Liver (tissue), 9 donors: Measurements from ENCODE around the gene RBM33. TPM values are rescaled to one million over a fixed set of nuclear protein-coding genes. Genes with fewer than 3 reads are reported as not detected.

Experiments used
- DNase-seq: peaks from one replicate; pipeline ENCODE4 v3.0.0-alpha.2; 2017; ENCODE audit warnings: low spot score
- H3K27ac ChIP-seq, 2 donors: one replicate each; pipeline ENCODE4 v1.7.0; 2013; ENCODE audit warnings: inconsistent platforms in 2 of 2, low read length in 2 of 2, control low read depth in 1 of 2, low read depth in 1 of 2, mild to moderate bottlenecking in 1 of 2
- H3K27me3 ChIP-seq, 4 donors: one replicate each; pipeline versions ENCODE4 v1.6.1 to v1.7.0; 2013; ENCODE audit warnings: low read length in 3 of 4, inconsistent platforms in 1 of 4, mild to moderate bottlenecking in 1 of 4, moderate library complexity in 1 of 4; ENCODE audit not compliant: control insufficient read depth in 4 of 4, insufficient read depth in 4 of 4
- H3K36me3 ChIP-seq, 4 donors: one replicate each; pipeline versions ENCODE4 v1.6.1 to v1.7.0; 2013; ENCODE audit warnings: low read length in 3 of 4, mild to moderate bottlenecking in 3 of 4, low read depth in 1 of 4, moderate library complexity in 1 of 4; ENCODE audit not compliant: control insufficient read depth in 4 of 4, insufficient read depth in 3 of 4
- H3K4me1 ChIP-seq, 4 donors: one replicate each; pipeline versions ENCODE4 v1.6.1 to v1.7.0; 2013; ENCODE audit warnings: low read length in 3 of 4, mild to moderate bottlenecking in 3 of 4, moderate library complexity in 1 of 4; ENCODE audit not compliant: control insufficient read depth in 4 of 4, insufficient read depth in 4 of 4
- H3K4me3 ChIP-seq, 3 donors: one replicate each; pipeline versions ENCODE4 v1.6.1 to v1.7.0; 2013; ENCODE audit warnings: low read length in 3 of 3, control low read depth in 1 of 3, low read depth in 1 of 3, mild to moderate bottlenecking in 1 of 3
- H3K9ac ChIP-seq, 2 donors: one replicate each; pipeline ENCODE4 v1.7.0; 2013; ENCODE audit warnings: low read length in 2 of 2, mild to moderate bottlenecking in 2 of 2, moderate library complexity in 2 of 2, control low read depth in 1 of 2, low read depth in 1 of 2
- H3K9me3 ChIP-seq, 4 donors: one replicate each; pipeline versions ENCODE4 v1.6.1 to v1.7.0; 2013; ENCODE audit warnings: low read length in 3 of 4; ENCODE audit not compliant: control insufficient read depth in 4 of 4
- CTCF ChIP-seq: fragments of 150-350 bp; IDR thresholded peaks from 2 replicates; pipeline ENCODE4 v1.5.1; 2017; ENCODE audit warnings: improper control_type of control experiment, low read depth, low read length; ENCODE audit not compliant: missing input control
- FOXA1 ChIP-seq: IDR thresholded peaks from 2 replicates; pipeline ENCODE4 v1.6.1; 2016; ENCODE audit warnings: antibody characterized with exemption
- FOXA2 ChIP-seq: IDR thresholded peaks from 2 replicates; pipeline ENCODE4 v1.6.1; 2016; ENCODE audit warnings: antibody characterized with exemption
- GABPA ChIP-seq, 2 donors: IDR thresholded peaks in 1 of 2; conservative IDR thresholded peaks in 1 of 2; 2 replicates each; pipeline ENCODE4 v1.6.1; 2016; ENCODE audit warnings: antibody characterized with exemption in 2 of 2, mild to moderate bottlenecking in 1 of 2, moderate library complexity in 1 of 2
- HNF4A ChIP-seq, 2 donors: conservative IDR thresholded peaks; 2 replicates each; pipeline ENCODE4 v1.6.1; 2016; ENCODE audit warnings: antibody characterized with exemption in 2 of 2, mild to moderate bottlenecking in 2 of 2
- HNF4G ChIP-seq: IDR thresholded peaks from 2 replicates; pipeline ENCODE4 v1.6.1; 2016; ENCODE audit warnings: antibody characterized with exemption
- JUND ChIP-seq, 2 donors: IDR thresholded peaks; 2 replicates each; pipeline ENCODE4 v1.6.1; 2016; ENCODE audit warnings: antibody characterized with exemption in 2 of 2
- MAX ChIP-seq: IDR thresholded peaks from 2 replicates; pipeline ENCODE4 v1.6.1; 2016; ENCODE audit warnings: antibody characterized with exemption
- NR2F2 ChIP-seq: IDR thresholded peaks from 2 replicates; pipeline ENCODE4 v1.6.1; 2016; ENCODE audit warnings: antibody characterized with exemption
- RAD21 ChIP-seq, 2 donors: IDR thresholded peaks; 2 replicates each; pipeline ENCODE4 v1.6.1; 2016; ENCODE audit warnings: antibody characterized with exemption in 2 of 2, mild to moderate bottlenecking in 2 of 2
- RXRA ChIP-seq, 2 donors: IDR thresholded peaks; 2 replicates each; pipeline ENCODE4 v1.6.1; 2017 to 2018; ENCODE audit warnings: antibody characterized with exemption in 2 of 2, mild to moderate bottlenecking in 1 of 2
- SP1 ChIP-seq: IDR thresholded peaks from 2 replicates; pipeline ENCODE4 v1.6.1; 2018; ENCODE audit warnings: antibody characterized with exemption, mild to moderate bottlenecking
- TAF1 ChIP-seq: conservative IDR thresholded peaks from 2 replicates; pipeline ENCODE4 v1.6.1; 2016; ENCODE audit warnings: antibody characterized with exemption, mild to moderate bottlenecking
- YY1 ChIP-seq: IDR thresholded peaks from 2 replicates; pipeline ENCODE4 v1.6.1; 2016; ENCODE audit warnings: antibody characterized with exemption, mild to moderate bottlenecking
- WGBS: extraction: QIAGEN DNeasy Blood & Tissue Kit; methylation state at CpG from one replicate; pipeline ENCODE4 v1.1.7; 2013; 5-methylcytosine and 5-hydroxymethylcytosine counted together
- polyA plus RNA-seq, 2 donors: library from polyadenylated mRNA; stranded (reverse) in 1 of 2; unstranded in 1 of 2; fragments of 200-250 nt in 1 of 2; fragments of >200 nt in 1 of 2; fragmentation: Nextera tagmentation in 1 of 2; extraction: Ambion mirVana in 1 of 2; gene quantifications; one replicate each; pipeline versions ENCODE4 v1.2.1 to v1.2.3, GENCODE V29; 2013 to 2015
- total RNA-seq, 2 donors: library from RNA; depleted of rRNA; stranded (reverse); fragments of >200 nt; gene quantifications; one replicate each; pipeline ENCODE4 v1.2.3, GENCODE V29; 2014
- TF ChIP-seq, protein P1 (sequence below): IDR thresholded peaks from 2 replicates; pipeline ENCODE4 v1.6.1; 2016; ENCODE audit warnings: antibody characterized with exemption
- TF ChIP-seq, protein P2 (sequence below): IDR thresholded peaks from 2 replicates; pipeline ENCODE4 v1.6.1; 2016; ENCODE audit warnings: antibody characterized with exemption, mild to moderate bottlenecking
- donor health status: healthy.
- donor health status: healthy.
- donor health status: healthy.
- donor health status: healthy.
- donor health status: healthy.

The RBM33 gene
- total and polyA plus RNA-seq, 4 donors, result 7.8 to 48.9 (median 28.2) TPM

GRCh38 chr7:155692317-155692716 lies 47.9 kb downstream of the RBM33 start (continued):
- TF ChIP-seq HNF4A (conservative IDR thresholded peaks at IDR 0.05) (no peak), HNF4G (no peak), CTCF (no peak), JUND (IDR thresholded peaks at IDR 0.05) (no peak), MAX (no peak)

- Histone ChIP-seq H3K4me3 (no peak overlapping the region), H3K9ac (no peak overlapping the region), H3K4me1 (peaks cover 4 to 12% (median 6%) of the 10 kb centered on the region in 4 donors), H3K9me3 (no peaks in the 10 kb centered on the region), H3K36me3 (no peaks in the 10 kb centered on the region), H3K27ac (no peak overlapping the region), H3K27me3 (no peaks in the 10 kb centered on the region)
- WGBS, result 95% methylated on average over 5 of the region's 5 CpGs
- TF ChIP-seq GABPA (IDR thresholded peaks at IDR 0.05 in 1 of 2, conservative IDR thresholded peaks at IDR 0.05 in 1 of 2), result no peak
- no peak for TF ChIP-seq RAD21 (IDR thresholded peaks at IDR 0.05)
- no peak for TF ChIP-seq TAF1
- no peak for TF ChIP-seq FOXA1
- TF ChIP-seq SP1, result no peak
- DNase-seq, result no peak
Observed at GRCh38 chr7:155693826-155694225, 49.4 kb downstream of the RBM33 start.

DNA sequence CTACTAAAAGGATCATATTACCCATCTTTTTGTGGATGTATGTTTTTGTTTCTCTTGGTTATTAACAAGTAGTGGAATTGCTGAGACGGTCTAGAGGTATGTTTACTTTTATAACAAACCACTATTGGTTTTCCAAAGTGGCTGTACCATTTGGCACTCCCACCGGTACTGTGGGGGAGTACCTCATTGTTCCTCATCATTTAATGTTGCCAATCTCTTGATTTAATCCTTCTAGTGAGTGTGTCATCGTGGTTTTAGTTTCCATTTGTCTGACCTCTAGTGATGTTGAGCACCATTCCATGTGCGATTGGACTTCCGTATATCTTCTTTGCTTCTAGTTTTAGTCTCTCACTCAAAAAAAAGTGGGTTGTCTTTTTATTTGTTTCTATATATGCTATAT lies 50.4 kb downstream of the RBM33 start:
- Histone ChIP-seq H3K36me3 (no peaks in the 10 kb centered on the region), H3K4me1 (peaks cover 4 to 17% (median 6%) of the 10 kb centered on the region in 4 donors), H3K27me3 (no peaks in the 10 kb centered on the region), H3K9ac (no peak overlapping the region), H3K9me3 (no peaks in the 10 kb centered on the region), H3K4me3 (no peak overlapping the region), H3K27ac (no peak overlapping the region)
- TF ChIP-seq, protein P1, sequence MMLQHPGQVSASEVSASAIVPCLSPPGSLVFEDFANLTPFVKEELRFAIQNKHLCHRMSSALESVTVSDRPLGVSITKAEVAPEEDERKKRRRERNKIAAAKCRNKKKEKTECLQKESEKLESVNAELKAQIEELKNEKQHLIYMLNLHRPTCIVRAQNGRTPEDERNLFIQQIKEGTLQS, result no peak
- TF ChIP-seq TAF1, result no peak
- TF ChIP-seq FOXA1, result no peak
- TF ChIP-seq RXRA (IDR thresholded peaks at IDR 0.05), result no peak
- no peak for TF ChIP-seq YY1
- TF ChIP-seq FOXA2, result no peak
- TF ChIP-seq HNF4G, result no peak
- no peak for TF ChIP-seq CTCF
- no peak for TF ChIP-seq HNF4A (conservative IDR thresholded peaks at IDR 0.05)
- TF ChIP-seq, protein P2, sequence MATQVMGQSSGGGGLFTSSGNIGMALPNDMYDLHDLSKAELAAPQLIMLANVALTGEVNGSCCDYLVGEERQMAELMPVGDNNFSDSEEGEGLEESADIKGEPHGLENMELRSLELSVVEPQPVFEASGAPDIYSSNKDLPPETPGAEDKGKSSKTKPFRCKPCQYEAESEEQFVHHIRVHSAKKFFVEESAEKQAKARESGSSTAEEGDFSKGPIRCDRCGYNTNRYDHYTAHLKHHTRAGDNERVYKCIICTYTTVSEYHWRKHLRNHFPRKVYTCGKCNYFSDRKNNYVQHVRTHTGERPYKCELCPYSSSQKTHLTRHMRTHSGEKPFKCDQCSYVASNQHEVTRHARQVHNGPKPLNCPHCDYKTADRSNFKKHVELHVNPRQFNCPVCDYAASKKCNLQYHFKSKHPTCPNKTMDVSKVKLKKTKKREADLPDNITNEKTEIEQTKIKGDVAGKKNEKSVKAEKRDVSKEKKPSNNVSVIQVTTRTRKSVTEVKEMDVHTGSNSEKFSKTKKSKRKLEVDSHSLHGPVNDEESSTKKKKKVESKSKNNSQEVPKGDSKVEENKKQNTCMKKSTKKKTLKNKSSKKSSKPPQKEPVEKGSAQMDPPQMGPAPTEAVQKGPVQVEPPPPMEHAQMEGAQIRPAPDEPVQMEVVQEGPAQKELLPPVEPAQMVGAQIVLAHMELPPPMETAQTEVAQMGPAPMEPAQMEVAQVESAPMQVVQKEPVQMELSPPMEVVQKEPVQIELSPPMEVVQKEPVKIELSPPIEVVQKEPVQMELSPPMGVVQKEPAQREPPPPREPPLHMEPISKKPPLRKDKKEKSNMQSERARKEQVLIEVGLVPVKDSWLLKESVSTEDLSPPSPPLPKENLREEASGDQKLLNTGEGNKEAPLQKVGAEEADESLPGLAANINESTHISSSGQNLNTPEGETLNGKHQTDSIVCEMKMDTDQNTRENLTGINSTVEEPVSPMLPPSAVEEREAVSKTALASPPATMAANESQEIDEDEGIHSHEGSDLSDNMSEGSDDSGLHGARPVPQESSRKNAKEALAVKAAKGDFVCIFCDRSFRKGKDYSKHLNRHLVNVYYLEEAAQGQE, result no peak
- no peak for TF ChIP-seq NR2F2
- no peak for TF ChIP-seq JUND (IDR thresholded peaks at IDR 0.05)
- WGBS, result 85% methylated on average over 5 of the region's 5 CpGs
- no peak for DNase-seq
